K562 (cell line): ENCODE data around the gene ADM. TPM values are rescaled to one million over a fixed set of nuclear protein-coding genes. Genes with fewer than 3 reads are reported as not detected.

Source experiments
- ATAC-seq: fragments of 200-7000 bp; cut with Tn5 transposase; 3 replicates; pipeline ENCODE4 v1.9.1; 2020; ENCODE audit warnings: moderate library complexity
- BruUV-seq: library from RNA; stranded (reverse); fragments of 400-500 nt; replicated peaks from 2 replicates; lab custom pipeline; 2021; lab: Mats Ljungman, UMichigan
- CTCF ChIA-PET: fragments of 300-600 bp; formaldehyde crosslinking; extraction: SDS; loops from one replicate; lab custom pipeline; 2021; ENCODE audit warnings: low intra/inter-chr PET ratio; lab: Yijun Ruan, JAX
- POLR2A ChIA-PET: fragments of 300-600, 350-650 bp; sonication (Branson Sonifier 250); formaldehyde crosslinking; extraction: SDS; loops from one replicate; lab custom pipeline; 2021; ENCODE audit warnings: antibody characterized with exemption, inconsistent platforms; lab: Yijun Ruan, JAX
- DNase-seq, 4 experiments: peaks; one replicate each; pipeline versions ENCODE4 v3.0.0 to v3.0.0-alpha.2; 2011 to 2018; ENCODE audit warnings: low spot score in 3 of 4, mixed read lengths in 3 of 4; ENCODE audit errors: extremely low read depth in 1 of 4
- FAIRE-seq: peaks from 2 replicates; lab custom pipeline; 2011; peaks lifted over from hg19 to GRCh38; lab: Jason Lieb, UNC
- H2AFZ ChIP-seq: 2 replicates; pipeline ENCODE4 v1.6.0; 2011; ENCODE audit warnings: low read depth, low read length, control low read depth, inconsistent platforms
- H3K27ac ChIP-seq: fragments of 200-600 bp; 3 replicates; pipeline ENCODE4 v1.8.0; 2011; ENCODE audit warnings: low read depth, mild to moderate bottlenecking, control low read depth, inconsistent platforms, low read length, moderate library complexity, mixed read lengths; ENCODE audit errors: extremely low read depth
- H3K27me3 ChIP-seq, 2 experiments: fragments of 300-600 bp in 1 of 2; 2 replicates in 1 of 2; 3 replicates in 1 of 2; pipeline versions ENCODE4 v1.6.0 to v1.8.0; 2011; ENCODE audit warnings: inconsistent platforms in 2 of 2, low read length in 2 of 2, mild to moderate bottlenecking in 1 of 2, mixed read lengths in 1 of 2, moderate library complexity in 1 of 2; ENCODE audit not compliant: control insufficient read depth in 2 of 2, insufficient read depth in 2 of 2
- H3K36me3 ChIP-seq: fragments of 300-600 bp; 3 replicates; pipeline ENCODE4 v1.8.0; 2011; ENCODE audit warnings: mild to moderate bottlenecking, low read length, inconsistent platforms; ENCODE audit not compliant: control insufficient read depth, insufficient read depth
- H3K4me1 ChIP-seq, 2 experiments: fragments of 200-600 bp in 1 of 2; replicated peaks in 1 of 2; 2 replicates in 1 of 2; 3 replicates in 1 of 2; pipeline versions ENCODE4 v1.5.1 to v1.8.0; 2011; ENCODE audit warnings: inconsistent platforms in 2 of 2, low read length in 2 of 2, mild to moderate bottlenecking in 1 of 2, mixed read lengths in 1 of 2, moderate library complexity in 1 of 2; ENCODE audit not compliant: control insufficient read depth in 2 of 2, insufficient read depth in 2 of 2
- H3K4me2 ChIP-seq: 2 replicates; pipeline ENCODE4 v1.6.1; 2011; ENCODE audit warnings: low read length, control low read depth, inconsistent platforms, mixed read lengths; ENCODE audit not compliant: insufficient read depth
- H3K4me3 ChIP-seq: fragments of 200-600 bp; sonication (generic), shearing (Covaris generic); 2 replicates; pipeline ENCODE4 v1.5.1; 2016; ENCODE audit warnings: control low read depth, inconsistent platforms
- H3K79me2 ChIP-seq: fragments of 200-600 bp; 3 replicates; pipeline ENCODE4 v1.8.0; 2011; ENCODE audit warnings: low read length, inconsistent platforms; ENCODE audit not compliant: control insufficient read depth, insufficient read depth
- H3K9ac ChIP-seq, 2 experiments: 2 replicates each; pipeline versions ENCODE4 v1.6.0 to v1.6.1; 2011; ENCODE audit warnings: low read depth in 2 of 2, low read length in 2 of 2, control low read depth in 1 of 2, inconsistent platforms in 1 of 2, mild to moderate bottlenecking in 1 of 2, mixed read lengths in 1 of 2; ENCODE audit not compliant: insufficient read depth in 1 of 2
- H3K9me1 ChIP-seq: one replicate; pipeline ENCODE4 v1.6.0; 2011; ENCODE audit warnings: inconsistent platforms, mild to moderate bottlenecking, low read length, moderate library complexity; ENCODE audit not compliant: control insufficient read depth, insufficient read depth
- H3K9me3 ChIP-seq: replicated peaks from 2 replicates; pipeline ENCODE4 v1.5.1; 2011; ENCODE audit warnings: low read depth, low read length, inconsistent platforms; ENCODE audit not compliant: control insufficient read depth, insufficient read depth
- H4K20me1 ChIP-seq: replicated peaks from 2 replicates; pipeline ENCODE4 v1.6.1; 2011; ENCODE audit warnings: low read length, inconsistent platforms, mixed read lengths; ENCODE audit not compliant: control insufficient read depth, insufficient read depth
- ATF2 ChIP-seq: sonication (generic); formaldehyde crosslinking; IDR thresholded peaks from 2 replicates; pipeline ENCODE4 v1.8.1; 2022; ENCODE audit warnings: missing genetic modification reagents
- ETV1 ChIP-seq: fragments of 450-650 bp; conservative IDR thresholded peaks from 2 replicates; pipeline ENCODE4 v1.6.1; 2016; ENCODE audit warnings: missing genetic modification characterization, control low read depth, low read depth, missing compliant biosample characterization
- KHSRP ChIP-seq: fragments of 450-650 bp; IDR thresholded peaks from 2 replicates; pipeline ENCODE4 v1.6.1; 2017
- RBBP5 ChIP-seq: fragments of 200-600 bp; sonication (generic); IDR thresholded peaks from 2 replicates; pipeline ENCODE4 v1.6.1; 2012; ENCODE audit warnings: borderline replicate concordance, mild to moderate bottlenecking, low read length, control low read depth, inconsistent platforms; ENCODE audit not compliant: insufficient read depth, poor library complexity, severe bottlenecking
- in situ Hi-C: fragments of 300-500 bp; cut with MboI; formaldehyde crosslinking; loops from 4 replicates; pipeline ENCODE4 v1.15.0; 2018; ENCODE audit warnings: inconsistent platforms, mixed read lengths
- intact Hi-C: fragments of 100-400 bp; cut with micrococcal nuclease; formaldehyde crosslinking; loops from 2 replicates; pipeline ENCODE4 v1.14.2; 2022
- polyA plus RNA-seq, 8 experiments: library from polyadenylated mRNA; depleted of rRNA in 4 of 8; stranded (reverse) in 5 of 8; unstranded in 3 of 8; fragments of >200 nt; fragmentation: Nextera tagmentation in 2 of 8; fragmentation: Illumina TruSeq in 1 of 8; extraction: Ambion mirVana in 2 of 8; extraction: Trizol in 1 of 8; gene quantifications; 2 replicates each; pipeline versions ENCODE4 v1.2.1 to v1.2.3, GENCODE V29; 2011 to 2014; ENCODE audit warnings: inconsistent platforms in 1 of 8, missing spikeins in 1 of 8
- total RNA-seq, 7 experiments: library from RNA; depleted of rRNA in 6 of 7; stranded (reverse); fragments of >200 nt in 6 of 7; fragmentation: Illumina TruSeq in 2 of 7; extraction: Trizol in 2 of 7; gene quantifications; 2 replicates each; pipeline versions ENCODE4 v1.2.1 to v1.2.3, GENCODE V29; 2011 to 2021; ENCODE audit warnings: low replicate concordance in 1 of 7
- TF ChIP-seq, protein P1 (sequence below): fragments of 200-600 bp; sonication (generic); IDR thresholded peaks from one replicate; pipeline ENCODE4 v1.6.1; 2012; ENCODE audit warnings: mild to moderate bottlenecking, low read depth, low read length, inconsistent platforms

ADM gene
- total and polyA plus RNA-seq, 9 of the 15 experiments (the other 6 are each of a cell fraction or from before 2014, with no cell fraction given), result 0.23 to 0.49 (median 0.32) TPM; not detected in 6

- no peaks in the 10 kb centered on the region for H3K36me3 ChIP-seq
- ChIA-PET CTCF (no interaction called here), POLR2A (no interaction called here)
- H3K4me2 ChIP-seq, result no peak overlapping the region
- DNase-seq (no peak), ATAC-seq (no peak), FAIRE-seq (no peak)
- TF ChIP-seq KHSRP (no peak), ATF2 (CRISPR knock-in tag) (no peak), RBBP5 (no peak), ETV1 (tag) (no peak)
- TF ChIP-seq, protein P1, sequence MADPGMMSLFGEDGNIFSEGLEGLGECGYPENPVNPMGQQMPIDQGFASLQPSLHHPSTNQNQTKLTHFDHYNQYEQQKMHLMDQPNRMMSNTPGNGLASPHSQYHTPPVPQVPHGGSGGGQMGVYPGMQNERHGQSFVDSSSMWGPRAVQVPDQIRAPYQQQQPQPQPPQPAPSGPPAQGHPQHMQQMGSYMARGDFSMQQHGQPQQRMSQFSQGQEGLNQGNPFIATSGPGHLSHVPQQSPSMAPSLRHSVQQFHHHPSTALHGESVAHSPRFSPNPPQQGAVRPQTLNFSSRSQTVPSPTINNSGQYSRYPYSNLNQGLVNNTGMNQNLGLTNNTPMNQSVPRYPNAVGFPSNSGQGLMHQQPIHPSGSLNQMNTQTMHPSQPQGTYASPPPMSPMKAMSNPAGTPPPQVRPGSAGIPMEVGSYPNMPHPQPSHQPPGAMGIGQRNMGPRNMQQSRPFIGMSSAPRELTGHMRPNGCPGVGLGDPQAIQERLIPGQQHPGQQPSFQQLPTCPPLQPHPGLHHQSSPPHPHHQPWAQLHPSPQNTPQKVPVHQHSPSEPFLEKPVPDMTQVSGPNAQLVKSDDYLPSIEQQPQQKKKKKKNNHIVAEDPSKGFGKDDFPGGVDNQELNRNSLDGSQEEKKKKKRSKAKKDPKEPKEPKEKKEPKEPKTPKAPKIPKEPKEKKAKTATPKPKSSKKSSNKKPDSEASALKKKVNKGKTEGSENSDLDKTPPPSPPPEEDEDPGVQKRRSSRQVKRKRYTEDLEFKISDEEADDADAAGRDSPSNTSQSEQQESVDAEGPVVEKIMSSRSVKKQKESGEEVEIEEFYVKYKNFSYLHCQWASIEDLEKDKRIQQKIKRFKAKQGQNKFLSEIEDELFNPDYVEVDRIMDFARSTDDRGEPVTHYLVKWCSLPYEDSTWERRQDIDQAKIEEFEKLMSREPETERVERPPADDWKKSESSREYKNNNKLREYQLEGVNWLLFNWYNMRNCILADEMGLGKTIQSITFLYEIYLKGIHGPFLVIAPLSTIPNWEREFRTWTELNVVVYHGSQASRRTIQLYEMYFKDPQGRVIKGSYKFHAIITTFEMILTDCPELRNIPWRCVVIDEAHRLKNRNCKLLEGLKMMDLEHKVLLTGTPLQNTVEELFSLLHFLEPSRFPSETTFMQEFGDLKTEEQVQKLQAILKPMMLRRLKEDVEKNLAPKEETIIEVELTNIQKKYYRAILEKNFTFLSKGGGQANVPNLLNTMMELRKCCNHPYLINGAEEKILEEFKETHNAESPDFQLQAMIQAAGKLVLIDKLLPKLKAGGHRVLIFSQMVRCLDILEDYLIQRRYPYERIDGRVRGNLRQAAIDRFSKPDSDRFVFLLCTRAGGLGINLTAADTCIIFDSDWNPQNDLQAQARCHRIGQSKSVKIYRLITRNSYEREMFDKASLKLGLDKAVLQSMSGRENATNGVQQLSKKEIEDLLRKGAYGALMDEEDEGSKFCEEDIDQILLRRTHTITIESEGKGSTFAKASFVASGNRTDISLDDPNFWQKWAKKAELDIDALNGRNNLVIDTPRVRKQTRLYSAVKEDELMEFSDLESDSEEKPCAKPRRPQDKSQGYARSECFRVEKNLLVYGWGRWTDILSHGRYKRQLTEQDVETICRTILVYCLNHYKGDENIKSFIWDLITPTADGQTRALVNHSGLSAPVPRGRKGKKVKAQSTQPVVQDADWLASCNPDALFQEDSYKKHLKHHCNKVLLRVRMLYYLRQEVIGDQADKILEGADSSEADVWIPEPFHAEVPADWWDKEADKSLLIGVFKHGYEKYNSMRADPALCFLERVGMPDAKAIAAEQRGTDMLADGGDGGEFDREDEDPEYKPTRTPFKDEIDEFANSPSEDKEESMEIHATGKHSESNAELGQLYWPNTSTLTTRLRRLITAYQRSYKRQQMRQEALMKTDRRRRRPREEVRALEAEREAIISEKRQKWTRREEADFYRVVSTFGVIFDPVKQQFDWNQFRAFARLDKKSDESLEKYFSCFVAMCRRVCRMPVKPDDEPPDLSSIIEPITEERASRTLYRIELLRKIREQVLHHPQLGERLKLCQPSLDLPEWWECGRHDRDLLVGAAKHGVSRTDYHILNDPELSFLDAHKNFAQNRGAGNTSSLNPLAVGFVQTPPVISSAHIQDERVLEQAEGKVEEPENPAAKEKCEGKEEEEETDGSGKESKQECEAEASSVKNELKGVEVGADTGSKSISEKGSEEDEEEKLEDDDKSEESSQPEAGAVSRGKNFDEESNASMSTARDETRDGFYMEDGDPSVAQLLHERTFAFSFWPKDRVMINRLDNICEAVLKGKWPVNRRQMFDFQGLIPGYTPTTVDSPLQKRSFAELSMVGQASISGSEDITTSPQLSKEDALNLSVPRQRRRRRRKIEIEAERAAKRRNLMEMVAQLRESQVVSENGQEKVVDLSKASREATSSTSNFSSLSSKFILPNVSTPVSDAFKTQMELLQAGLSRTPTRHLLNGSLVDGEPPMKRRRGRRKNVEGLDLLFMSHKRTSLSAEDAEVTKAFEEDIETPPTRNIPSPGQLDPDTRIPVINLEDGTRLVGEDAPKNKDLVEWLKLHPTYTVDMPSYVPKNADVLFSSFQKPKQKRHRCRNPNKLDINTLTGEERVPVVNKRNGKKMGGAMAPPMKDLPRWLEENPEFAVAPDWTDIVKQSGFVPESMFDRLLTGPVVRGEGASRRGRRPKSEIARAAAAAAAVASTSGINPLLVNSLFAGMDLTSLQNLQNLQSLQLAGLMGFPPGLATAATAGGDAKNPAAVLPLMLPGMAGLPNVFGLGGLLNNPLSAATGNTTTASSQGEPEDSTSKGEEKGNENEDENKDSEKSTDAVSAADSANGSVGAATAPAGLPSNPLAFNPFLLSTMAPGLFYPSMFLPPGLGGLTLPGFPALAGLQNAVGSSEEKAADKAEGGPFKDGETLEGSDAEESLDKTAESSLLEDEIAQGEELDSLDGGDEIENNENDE, result no peak
- H3K9ac ChIP-seq, result no peak overlapping the region
- intact Hi-C loops (no loop called here), in situ Hi-C loops (no loop called here)
- H3K9me1 ChIP-seq, result no peaks in the 10 kb centered on the region
- H3K27me3 ChIP-seq, result no peaks in the 10 kb centered on the region
- no peaks in the 10 kb centered on the region for H3K4me1 ChIP-seq
- no peak overlapping the region for H3K27ac ChIP-seq
- H4K20me1 ChIP-seq, result no peaks in the 10 kb centered on the region
- H3K9me3 ChIP-seq, result no peaks in the 10 kb centered on the region
- no TSS peak for BruUV-seq
- no peaks in the 10 kb centered on the region for H3K79me2 ChIP-seq
- no peak overlapping the region for H2AFZ ChIP-seq
- no peak overlapping the region for H3K4me3 ChIP-seq
Observed at GRCh38 chr11:10282117-10282516, 22.8 kb upstream of the ADM start.
